Ishikawa (cell line): ENCODE results near the gene CNTN1.

ENCODE experiments used
- CEBPB ChIP-seq: IDR thresholded peaks from 2 replicates; pipeline ENCODE4 v1.6.1; 2012
- CREB1 ChIP-seq: IDR thresholded peaks from 2 replicates; pipeline ENCODE4 v1.6.1; 2012; ENCODE audit warnings: low read depth
- EGR1 ChIP-seq: IDR thresholded peaks from 2 replicates; pipeline ENCODE4 v1.6.1; 2012
- EP300 ChIP-seq: IDR thresholded peaks from 2 replicates; pipeline ENCODE4 v1.6.1; 2012; ENCODE audit warnings: borderline replicate concordance
- FOXM1 ChIP-seq: IDR thresholded peaks from 2 replicates; pipeline ENCODE4 v1.6.1; 2012; ENCODE audit warnings: low read depth, borderline replicate concordance
- MAX ChIP-seq: IDR thresholded peaks from 2 replicates; pipeline ENCODE4 v1.6.1; 2012
- RAD21 ChIP-seq: IDR thresholded peaks from 2 replicates; pipeline ENCODE4 v1.6.1; 2012; ENCODE audit warnings: low read depth
- REST ChIP-seq: IDR thresholded peaks from 2 replicates; pipeline ENCODE4 v1.6.1; 2012; ENCODE audit warnings: low read depth, mild to moderate bottlenecking
- TAF1 ChIP-seq: IDR thresholded peaks from 2 replicates; pipeline ENCODE4 v1.6.1; 2012; ENCODE audit warnings: low read depth, mild to moderate bottlenecking
- YY1 ChIP-seq: IDR thresholded peaks from 2 replicates; pipeline ENCODE4 v1.6.1; 2012; ENCODE audit warnings: low read depth
- ZBTB7A ChIP-seq: IDR thresholded peaks from 2 replicates; pipeline ENCODE4 v1.6.1; 2012; ENCODE audit warnings: low read depth

- TF ChIP-seq TAF1 (no peak), MAX (no peak), RAD21 (no peak), ZBTB7A (no peak), EGR1 (no peak), CREB1 (no peak), YY1 (no peak), CEBPB (no peak), EP300 (no peak), FOXM1 (no peak), REST (no peak)
Measured at GRCh38 chr12:40819436-40820108, 127.3 kb downstream of the CNTN1 start.
